ENCODE measurements around the gene IL13RA1.

DNA sequence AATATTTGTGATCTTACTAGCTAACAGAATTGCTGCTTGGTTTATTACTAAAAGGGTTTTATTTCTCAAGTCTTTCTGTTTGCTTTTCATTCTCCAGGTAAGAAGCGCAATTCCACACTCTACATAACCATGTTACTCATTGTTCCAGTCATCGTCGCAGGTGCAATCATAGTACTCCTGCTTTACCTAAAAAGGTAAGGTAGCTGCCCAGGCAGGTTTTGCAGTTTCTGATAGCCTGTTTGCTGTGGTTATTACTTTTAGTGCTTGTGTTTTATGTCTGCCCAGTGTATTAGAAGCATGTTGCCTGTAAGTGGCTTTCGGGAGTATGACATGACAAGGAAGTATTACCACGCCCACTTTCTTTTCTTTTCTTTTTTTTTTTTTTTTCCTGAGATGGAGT is 46.4 kb downstream of the IL13RA1 start:
- TF ChIP-seq CTCF (IDR thresholded peaks at IDR 0.05) (no peak), EP300 (IDR thresholded peaks at IDR 0.05) (no peak), POLR2A (IDR thresholded peaks at IDR 0.05; ENCODE audit: low read depth) (no peak), POLR2AphosphoS5 (IDR thresholded peaks at IDR 0.05) (no peak)
